GM23338 (cell line): ENCODE results near the gene LLGL1. TPM values are rescaled to one million over a fixed set of nuclear protein-coding genes. Genes with fewer than 3 reads are reported as not detected.

Experiments used
- ATAC-seq: fragments of 200-7000 bp; cut with Tn5 transposase; 3 replicates; pipeline ENCODE4 v1.9.1; 2020
- DNase-seq: peaks from one replicate; pipeline ENCODE4 v3.0.0-alpha.2; 2015; ENCODE audit warnings: low spot score
- H2AFZ ChIP-seq: fragments of 200-600 bp; sonication (generic); 2 replicates; pipeline ENCODE4 v1.8.0; 2016; ENCODE audit warnings: antibody characterized with exemption, mild to moderate bottlenecking, moderate library complexity
- H3F3A ChIP-seq: fragments of 200-600 bp; sonication (generic); replicated peaks from 2 replicates; pipeline ENCODE4 v1.8.0; 2017; ENCODE audit warnings: antibody characterized with exemption, mixed run types, low read depth
- H3K27ac ChIP-seq: fragments of 200-600 bp; sonication (generic); 2 replicates; pipeline ENCODE4 v1.6.1; 2016; ENCODE audit warnings: low read depth
- H3K27me3 ChIP-seq: fragments of 200-600 bp; sonication (generic); 2 replicates; pipeline ENCODE4 v1.8.0; 2016; ENCODE audit warnings: mild to moderate bottlenecking, mixed run types, moderate library complexity; ENCODE audit not compliant: insufficient read depth
- H3K36me3 ChIP-seq: fragments of 200-600 bp; sonication (generic); 2 replicates; pipeline ENCODE4 v1.8.0; 2016; ENCODE audit warnings: mild to moderate bottlenecking; ENCODE audit not compliant: insufficient read depth
- H3K4me1 ChIP-seq: fragments of 200-600 bp; sonication (generic); 2 replicates; pipeline ENCODE4 v1.8.0; 2016; ENCODE audit warnings: mild to moderate bottlenecking, moderate library complexity; ENCODE audit not compliant: insufficient read depth
- H3K4me2 ChIP-seq: fragments of 200-600 bp; sonication (generic); 2 replicates; pipeline ENCODE4 v1.7.1; 2017; ENCODE audit warnings: mixed run types
- H3K4me3 ChIP-seq: fragments of 200-600 bp; sonication (generic); 2 replicates; pipeline ENCODE4 v1.6.1; 2016; ENCODE audit warnings: mixed run types
- H3K79me2 ChIP-seq: fragments of 200-600 bp; sonication (generic); replicated peaks from 2 replicates; pipeline ENCODE4 v1.8.0; 2017; ENCODE audit warnings: mild to moderate bottlenecking; ENCODE audit not compliant: insufficient read depth
- H3K9me2 ChIP-seq: fragments of 200-600 bp; sonication (generic); 2 replicates; pipeline ENCODE4 v1.8.0; 2017; ENCODE audit not compliant: insufficient read depth
- H4K20me1 ChIP-seq: fragments of 200-600 bp; sonication (generic); replicated peaks from 2 replicates; pipeline ENCODE4 v1.8.0; 2017; ENCODE audit warnings: mild to moderate bottlenecking; ENCODE audit not compliant: insufficient read depth
- H3K27ac Mint-ChIP-seq: 2 replicates; pipeline ENCODE4 v1.8.0; 2020; ENCODE audit warnings: inconsistent platforms, mild to moderate bottlenecking, moderate library complexity, mixed read lengths
- H3K27me3 Mint-ChIP-seq: 3 replicates; pipeline ENCODE4 v1.8.0; 2022; ENCODE audit warnings: low read depth, mild to moderate bottlenecking, moderate library complexity, mixed read lengths, inconsistent platforms; ENCODE audit not compliant: insufficient read depth, poor library complexity
- H3K36me3 Mint-ChIP-seq: 3 replicates; pipeline ENCODE4 v1.8.0; 2021; ENCODE audit warnings: low read depth, mild to moderate bottlenecking, inconsistent platforms, moderate library complexity, mixed read lengths
- H3K4me1 Mint-ChIP-seq: 3 replicates; pipeline ENCODE4 v1.8.0; 2020; ENCODE audit warnings: mild to moderate bottlenecking, inconsistent platforms, mixed read lengths
- H3K4me3 Mint-ChIP-seq: 3 replicates; pipeline ENCODE4 v1.8.0; 2021; ENCODE audit warnings: moderate library complexity, mild to moderate bottlenecking, inconsistent platforms, mixed read lengths
- H3K9me3 Mint-ChIP-seq: 3 replicates; pipeline ENCODE4 v1.8.0; 2020; ENCODE audit warnings: moderate library complexity, mild to moderate bottlenecking, inconsistent platforms, mixed read lengths
- EZH2 ChIP-seq: fragments of 200-600 bp; sonication (generic); IDR thresholded peaks from one replicate; pipeline ENCODE4 v1.8.0; 2017; ENCODE audit warnings: antibody characterized with exemption, mild to moderate bottlenecking, low read depth; ENCODE audit not compliant: unreplicated experiment
- EZH2phosphoT487 ChIP-seq: fragments of 200-600 bp; sonication (generic); IDR thresholded peaks from one replicate; pipeline ENCODE4 v1.8.1; 2018; ENCODE audit warnings: antibody characterized with exemption; ENCODE audit not compliant: unreplicated experiment
- JUNB ChIP-seq: IDR thresholded peaks from one replicate; pipeline ENCODE4 v1.6.1; 2016; ENCODE audit warnings: antibody characterized with exemption; ENCODE audit not compliant: unreplicated experiment
- NANOG ChIP-seq: IDR thresholded peaks from 2 replicates; pipeline ENCODE4 v1.6.1; 2016; ENCODE audit warnings: antibody characterized with exemption, borderline replicate concordance
- STAT1 ChIP-seq: IDR thresholded peaks from one replicate; pipeline ENCODE4 v1.6.1; 2016; ENCODE audit warnings: antibody characterized with exemption; ENCODE audit not compliant: unreplicated experiment
- ZNF114 ChIP-seq: fragments of 250-450 bp; sonication (Bioruptor Pico); IDR thresholded peaks from 2 replicates; pipeline ENCODE4 v1.5.0; 2020; ENCODE audit warnings: mild to moderate bottlenecking, moderate library complexity
- polyA plus RNA-seq: library from polyadenylated mRNA; unstranded; fragments of >200 nt; fragmentation: Nextera tagmentation; extraction: Ambion mirVana; gene quantifications from 2 replicates; pipeline ENCODE4 v1.2.1, GENCODE V29; 2016
- total RNA-seq: library from RNA; depleted of rRNA; stranded (reverse); fragments of >200 nt; shearing (Covaris generic); gene quantifications from 2 replicates; pipeline ENCODE4 v1.2.3, GENCODE V29; 2014
- TF ChIP-seq, protein P1 (sequence below): IDR thresholded peaks from one replicate; pipeline ENCODE4 v1.6.1; 2018; ENCODE audit warnings: antibody characterized with exemption; ENCODE audit not compliant: unreplicated experiment
- TF ChIP-seq, protein P2 (sequence below): fragments of 250-450 bp; sonication (Bioruptor Pico); IDR thresholded peaks from 2 replicates; pipeline ENCODE4 v1.5.0; 2020; ENCODE audit warnings: mild to moderate bottlenecking, moderate library complexity

LLGL1 gene
- total and polyA plus RNA-seq, 2 experiments from 2014 or later, result 5.9 to 129 TPM

DNA sequence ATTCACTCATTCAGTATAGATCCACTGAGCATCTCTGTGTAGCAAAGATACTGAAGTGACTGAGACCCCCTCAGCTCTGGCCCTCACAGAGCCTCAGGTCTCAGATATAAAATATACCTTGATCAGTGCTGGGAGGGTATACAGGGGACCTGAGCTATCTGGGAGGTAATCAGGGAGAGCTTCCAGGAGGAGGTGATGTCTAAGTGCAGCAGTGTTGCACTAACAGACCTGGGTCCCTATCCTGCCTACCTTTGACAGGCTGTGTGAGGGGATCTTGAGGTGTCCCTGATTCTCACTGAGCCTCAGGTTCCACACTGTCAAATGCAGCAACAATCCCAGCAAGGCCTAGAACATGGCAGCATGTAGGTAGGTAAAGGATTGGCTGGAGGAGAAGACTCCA, 48.3 kb upstream of the LLGL1 start:
- Mint-ChIP-seq H3K4me1 (peaks cover 8% of the 10 kb centered on the region; the same call in 2 of the 3 replicates), H3K9me3 (no peaks in the 10 kb centered on the region; the same call in 2 of the 3 replicates), H3K36me3 (no peaks in the 10 kb centered on the region), H3K27me3 (peaks cover 3% of the 10 kb centered on the region), H3K4me3 (no peak overlapping the region), H3K27ac (no peak overlapping the region)
- no peaks in the 10 kb centered on the region for H3K36me3 ChIP-seq
- no peak overlapping the region for H2AFZ ChIP-seq
- H3K4me2 ChIP-seq, result no peak overlapping the region
- H3K9me2 ChIP-seq, result no peaks in the 10 kb centered on the region
- no peaks in the 10 kb centered on the region for H3K79me2 ChIP-seq
- no peaks in the 10 kb centered on the region; the same call in 1 of the 2 replicates for H3K4me1 ChIP-seq
- TF ChIP-seq EZH2 (no peak), NANOG (no peak)
- TF ChIP-seq, protein P1, sequence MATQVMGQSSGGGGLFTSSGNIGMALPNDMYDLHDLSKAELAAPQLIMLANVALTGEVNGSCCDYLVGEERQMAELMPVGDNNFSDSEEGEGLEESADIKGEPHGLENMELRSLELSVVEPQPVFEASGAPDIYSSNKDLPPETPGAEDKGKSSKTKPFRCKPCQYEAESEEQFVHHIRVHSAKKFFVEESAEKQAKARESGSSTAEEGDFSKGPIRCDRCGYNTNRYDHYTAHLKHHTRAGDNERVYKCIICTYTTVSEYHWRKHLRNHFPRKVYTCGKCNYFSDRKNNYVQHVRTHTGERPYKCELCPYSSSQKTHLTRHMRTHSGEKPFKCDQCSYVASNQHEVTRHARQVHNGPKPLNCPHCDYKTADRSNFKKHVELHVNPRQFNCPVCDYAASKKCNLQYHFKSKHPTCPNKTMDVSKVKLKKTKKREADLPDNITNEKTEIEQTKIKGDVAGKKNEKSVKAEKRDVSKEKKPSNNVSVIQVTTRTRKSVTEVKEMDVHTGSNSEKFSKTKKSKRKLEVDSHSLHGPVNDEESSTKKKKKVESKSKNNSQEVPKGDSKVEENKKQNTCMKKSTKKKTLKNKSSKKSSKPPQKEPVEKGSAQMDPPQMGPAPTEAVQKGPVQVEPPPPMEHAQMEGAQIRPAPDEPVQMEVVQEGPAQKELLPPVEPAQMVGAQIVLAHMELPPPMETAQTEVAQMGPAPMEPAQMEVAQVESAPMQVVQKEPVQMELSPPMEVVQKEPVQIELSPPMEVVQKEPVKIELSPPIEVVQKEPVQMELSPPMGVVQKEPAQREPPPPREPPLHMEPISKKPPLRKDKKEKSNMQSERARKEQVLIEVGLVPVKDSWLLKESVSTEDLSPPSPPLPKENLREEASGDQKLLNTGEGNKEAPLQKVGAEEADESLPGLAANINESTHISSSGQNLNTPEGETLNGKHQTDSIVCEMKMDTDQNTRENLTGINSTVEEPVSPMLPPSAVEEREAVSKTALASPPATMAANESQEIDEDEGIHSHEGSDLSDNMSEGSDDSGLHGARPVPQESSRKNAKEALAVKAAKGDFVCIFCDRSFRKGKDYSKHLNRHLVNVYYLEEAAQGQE, result no peak
- peaks cover 7% of the 10 kb centered on the region for H3F3A ChIP-seq
- DNase-seq (no peak), ATAC-seq (no peak)
- H3K4me3 ChIP-seq, result no peak overlapping the region
- H3K27ac ChIP-seq, result no peak overlapping the region
- no peaks in the 10 kb centered on the region for H3K27me3 ChIP-seq
- H4K20me1 ChIP-seq, result no peaks in the 10 kb centered on the region

DNA sequence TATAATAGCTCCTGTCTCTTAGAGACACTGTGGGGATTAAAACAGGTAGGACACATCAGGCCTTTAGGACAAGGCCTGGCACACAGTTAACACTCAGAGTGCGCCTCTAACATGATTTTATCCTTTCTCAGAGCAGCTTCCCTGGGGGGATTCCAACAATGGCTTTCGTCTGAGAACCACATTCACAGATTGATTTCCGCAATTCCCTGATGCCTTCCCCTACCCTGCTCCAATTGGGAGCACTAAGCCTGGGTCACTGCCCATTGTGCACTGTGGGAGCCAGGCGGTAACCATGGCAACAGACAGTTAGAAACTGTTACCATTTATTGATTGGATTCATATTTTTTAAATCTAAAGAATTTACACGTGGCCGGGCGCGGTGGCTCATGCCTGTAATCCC, 47.7 kb upstream of the LLGL1 start:
- 0 out of 2 replicates have a peak overlapping the region, but pooled peaks have one; percentile 32 for H3K27ac ChIP-seq
- TF ChIP-seq STAT1 (no peak), NANOG (no peak), ZNF114 (CRISPR knock-in tag) (no peak), JUNB (no peak), EZH2phosphoT487 (no peak)
- TF ChIP-seq, protein P2, sequence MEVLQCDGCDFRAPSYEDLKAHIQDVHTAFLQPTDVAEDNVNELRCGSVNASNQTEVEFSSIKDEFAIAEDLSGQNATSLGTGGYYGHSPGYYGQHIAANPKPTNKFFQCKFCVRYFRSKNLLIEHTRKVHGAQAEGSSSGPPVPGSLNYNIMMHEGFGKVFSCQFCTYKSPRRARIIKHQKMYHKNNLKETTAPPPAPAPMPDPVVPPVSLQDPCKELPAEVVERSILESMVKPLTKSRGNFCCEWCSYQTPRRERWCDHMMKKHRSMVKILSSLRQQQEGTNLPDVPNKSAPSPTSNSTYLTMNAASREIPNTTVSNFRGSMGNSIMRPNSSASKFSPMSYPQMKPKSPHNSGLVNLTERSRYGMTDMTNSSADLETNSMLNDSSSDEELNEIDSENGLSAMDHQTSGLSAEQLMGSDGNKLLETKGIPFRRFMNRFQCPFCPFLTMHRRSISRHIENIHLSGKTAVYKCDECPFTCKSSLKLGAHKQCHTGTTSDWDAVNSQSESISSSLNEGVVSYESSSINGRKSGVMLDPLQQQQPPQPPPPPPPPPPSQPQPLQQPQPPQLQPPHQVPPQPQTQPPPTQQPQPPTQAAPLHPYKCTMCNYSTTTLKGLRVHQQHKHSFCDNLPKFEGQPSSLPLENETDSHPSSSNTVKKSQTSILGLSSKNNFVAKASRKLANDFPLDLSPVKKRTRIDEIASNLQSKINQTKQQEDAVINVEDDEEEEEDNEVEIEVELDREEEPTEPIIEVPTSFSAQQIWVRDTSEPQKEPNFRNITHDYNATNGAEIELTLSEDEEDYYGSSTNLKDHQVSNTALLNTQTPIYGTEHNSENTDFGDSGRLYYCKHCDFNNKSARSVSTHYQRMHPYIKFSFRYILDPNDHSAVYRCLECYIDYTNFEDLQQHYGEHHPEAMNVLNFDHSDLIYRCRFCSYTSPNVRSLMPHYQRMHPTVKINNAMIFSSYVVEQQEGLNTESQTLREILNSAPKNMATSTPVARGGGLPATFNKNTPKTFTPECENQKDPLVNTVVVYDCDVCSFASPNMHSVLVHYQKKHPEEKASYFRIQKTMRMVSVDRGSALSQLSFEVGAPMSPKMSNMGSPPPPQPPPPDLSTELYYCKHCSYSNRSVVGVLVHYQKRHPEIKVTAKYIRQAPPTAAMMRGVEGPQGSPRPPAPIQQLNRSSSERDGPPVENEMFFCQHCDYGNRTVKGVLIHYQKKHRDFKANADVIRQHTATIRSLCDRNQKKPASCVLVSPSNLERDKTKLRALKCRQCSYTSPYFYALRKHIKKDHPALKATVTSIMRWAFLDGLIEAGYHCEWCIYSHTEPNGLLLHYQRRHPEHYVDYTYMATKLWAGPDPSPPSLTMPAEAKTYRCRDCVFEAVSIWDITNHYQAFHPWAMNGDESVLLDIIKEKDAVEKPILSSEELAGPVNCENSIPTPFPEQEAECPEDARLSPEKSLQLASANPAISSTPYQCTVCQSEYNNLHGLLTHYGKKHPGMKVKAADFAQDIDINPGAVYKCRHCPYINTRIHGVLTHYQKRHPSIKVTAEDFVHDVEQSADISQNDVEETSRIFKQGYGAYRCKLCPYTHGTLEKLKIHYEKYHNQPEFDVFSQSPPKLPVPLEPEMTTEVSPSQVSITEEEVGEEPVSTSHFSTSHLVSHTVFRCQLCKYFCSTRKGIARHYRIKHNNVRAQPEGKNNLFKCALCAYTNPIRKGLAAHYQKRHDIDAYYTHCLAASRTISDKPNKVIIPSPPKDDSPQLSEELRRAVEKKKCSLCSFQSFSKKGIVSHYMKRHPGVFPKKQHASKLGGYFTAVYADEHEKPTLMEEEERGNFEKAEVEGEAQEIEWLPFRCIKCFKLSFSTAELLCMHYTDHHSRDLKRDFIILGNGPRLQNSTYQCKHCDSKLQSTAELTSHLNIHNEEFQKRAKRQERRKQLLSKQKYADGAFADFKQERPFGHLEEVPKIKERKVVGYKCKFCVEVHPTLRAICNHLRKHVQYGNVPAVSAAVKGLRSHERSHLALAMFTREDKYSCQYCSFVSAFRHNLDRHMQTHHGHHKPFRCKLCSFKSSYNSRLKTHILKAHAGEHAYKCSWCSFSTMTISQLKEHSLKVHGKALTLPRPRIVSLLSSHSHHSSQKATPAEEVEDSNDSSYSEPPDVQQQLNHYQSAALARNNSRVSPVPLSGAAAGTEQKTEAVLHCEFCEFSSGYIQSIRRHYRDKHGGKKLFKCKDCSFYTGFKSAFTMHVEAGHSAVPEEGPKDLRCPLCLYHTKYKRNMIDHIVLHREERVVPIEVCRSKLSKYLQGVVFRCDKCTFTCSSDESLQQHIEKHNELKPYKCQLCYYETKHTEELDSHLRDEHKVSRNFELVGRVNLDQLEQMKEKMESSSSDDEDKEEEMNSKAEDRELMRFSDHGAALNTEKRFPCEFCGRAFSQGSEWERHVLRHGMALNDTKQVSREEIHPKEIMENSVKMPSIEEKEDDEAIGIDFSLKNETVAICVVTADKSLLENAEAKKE (CRISPR knock-in tag), result no peak
- TF ChIP-seq, protein P1, result no peak

More for the DNA sequence above, 47.7 kb upstream of the LLGL1 start:
- Histone ChIP-seq H2AFZ (no peak overlapping the region), H3K4me1 (no peaks in the 10 kb centered on the region; the same call in 1 of the 2 replicates), H3K4me3 (no peak overlapping the region), H4K20me1 (no peaks in the 10 kb centered on the region), H3F3A (peaks cover 12% of the 10 kb centered on the region), H3K79me2 (no peaks in the 10 kb centered on the region), H3K27me3 (no peaks in the 10 kb centered on the region), H3K36me3 (no peaks in the 10 kb centered on the region), H3K9me2 (no peaks in the 10 kb centered on the region), H3K4me2 (no peak overlapping the region)
- no peak for DNase-seq
- H3K36me3 Mint-ChIP-seq, result no peaks in the 10 kb centered on the region
- H3K9me3 Mint-ChIP-seq, result no peaks in the 10 kb centered on the region
- H3K27ac Mint-ChIP-seq, result no peak overlapping the region; the same call in 1 of the 2 replicates
- no peak overlapping the region for H3K4me3 Mint-ChIP-seq
- H3K4me1 Mint-ChIP-seq, result peaks cover 9% of the 10 kb centered on the region; the same call in 2 of the 3 replicates
- H3K27me3 Mint-ChIP-seq, result peaks cover 3% of the 10 kb centered on the region
- no peak for ATAC-seq
